HG02938 (cell line): ENCODE measurements around the gene CHST11.
"Not testable (repeated sequence)": the region's sequence is repeated elsewhere in the genome, so short reads cannot be mapped to it uniquely, and the experiment has no call there.

Experiments used
- ATAC-seq: cut with Tn5 transposase; IDR thresholded peaks from one replicate; pipeline ENCODE4 v1.9.1; 2021; ENCODE audit warnings: mild to moderate bottlenecking, moderate library complexity; ENCODE audit not compliant: unreplicated experiment

The CHST11 gene

DNA sequence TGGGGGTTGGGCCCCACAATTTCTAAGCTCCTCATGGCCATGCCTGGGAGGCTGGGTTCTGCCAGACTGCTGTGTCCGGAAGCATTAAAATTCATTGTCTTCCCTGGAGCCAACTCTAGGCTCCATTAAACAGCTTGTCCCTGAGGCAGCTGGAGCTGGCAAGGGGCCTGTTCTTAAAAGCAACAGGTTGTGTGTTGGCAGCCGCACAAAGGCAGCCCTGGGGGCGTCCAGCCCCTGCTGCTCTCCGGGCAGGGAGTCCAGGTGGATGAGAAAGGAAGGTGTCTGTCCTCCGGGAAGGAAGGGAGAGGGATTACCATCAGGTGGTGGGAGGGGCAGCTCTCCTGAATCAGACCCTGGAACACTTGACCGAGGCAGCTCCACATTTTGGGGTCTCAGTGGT, 98.9 kb downstream of the CHST11 start:
- ATAC-seq = no peak

DNA sequence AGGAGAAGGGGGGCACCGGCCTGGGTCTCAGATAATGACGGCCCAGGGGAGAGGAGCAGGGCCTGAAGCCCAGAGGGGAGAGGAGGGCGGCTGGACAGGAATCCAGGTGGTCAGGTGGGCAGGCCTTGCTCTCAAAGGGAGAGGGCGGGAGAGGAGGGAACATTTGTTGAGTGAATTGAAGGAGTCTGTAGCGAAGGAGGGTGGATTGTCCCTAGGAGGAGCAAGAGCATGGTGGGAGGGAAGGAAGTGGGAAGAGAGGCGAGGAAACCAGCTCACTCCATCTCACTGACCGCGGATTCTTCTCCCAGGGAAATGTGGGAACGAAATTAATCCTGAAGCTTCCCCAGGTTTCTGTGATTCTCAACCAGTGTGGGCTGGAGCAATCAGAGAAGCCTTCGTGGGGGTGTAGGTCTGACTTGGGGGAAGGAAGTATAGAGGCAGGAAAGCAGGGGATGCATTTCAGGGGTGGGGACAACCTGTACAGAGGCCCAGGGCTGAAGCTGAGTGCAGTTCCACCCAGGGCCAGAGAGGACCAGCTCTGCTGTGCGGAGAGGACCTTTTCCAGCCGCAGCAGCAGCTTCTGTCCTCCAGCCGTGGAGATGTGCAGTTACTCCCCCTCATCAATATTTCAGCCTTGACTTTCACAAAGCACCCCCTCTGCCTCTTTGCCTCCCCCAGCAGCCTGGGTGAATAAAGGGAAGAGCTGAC, 100.9 kb downstream of the CHST11 start:
- ATAC-seq = no peak

DNA sequence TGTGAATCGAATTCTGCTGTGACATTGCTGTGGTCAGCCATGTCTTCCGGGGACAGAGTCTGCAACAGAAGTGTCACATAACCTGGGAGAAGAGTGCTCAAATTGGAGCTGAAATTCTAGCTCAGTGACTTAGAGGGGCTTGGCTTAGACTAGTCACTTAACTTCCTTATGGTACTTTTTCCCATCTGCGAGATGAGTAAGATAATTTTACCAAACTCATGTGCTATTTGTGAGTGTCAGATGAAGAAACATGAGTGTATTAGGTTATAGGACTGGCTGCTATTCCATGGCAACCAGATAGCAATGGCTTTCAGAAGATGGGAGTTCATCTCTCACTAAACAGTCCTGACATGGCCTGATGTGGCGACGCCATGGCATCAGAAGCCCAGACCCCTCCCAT, 104.1 kb downstream of the CHST11 start:
- ATAC-seq = no peak

DNA sequence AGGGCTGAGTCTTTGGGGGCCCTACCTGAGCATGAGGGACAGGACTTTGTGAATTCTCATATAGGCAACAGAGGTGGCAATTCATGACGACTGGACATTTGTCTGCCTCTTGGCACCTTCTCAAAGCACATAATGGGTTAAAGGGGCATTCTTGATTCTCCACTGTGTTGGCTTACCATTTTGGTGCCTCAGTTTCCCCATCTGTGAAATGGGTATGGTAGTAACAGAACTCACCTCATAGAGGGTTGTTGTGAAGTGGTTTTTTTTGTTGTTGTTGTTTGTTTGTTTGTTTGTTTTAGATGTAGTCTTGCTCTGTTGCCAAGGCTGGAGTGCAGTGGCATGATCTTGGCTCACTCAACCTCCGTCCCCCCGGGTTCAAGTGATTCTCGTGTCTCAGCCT, 106.0 kb downstream of the CHST11 start:
- ATAC-seq = no peak

DNA sequence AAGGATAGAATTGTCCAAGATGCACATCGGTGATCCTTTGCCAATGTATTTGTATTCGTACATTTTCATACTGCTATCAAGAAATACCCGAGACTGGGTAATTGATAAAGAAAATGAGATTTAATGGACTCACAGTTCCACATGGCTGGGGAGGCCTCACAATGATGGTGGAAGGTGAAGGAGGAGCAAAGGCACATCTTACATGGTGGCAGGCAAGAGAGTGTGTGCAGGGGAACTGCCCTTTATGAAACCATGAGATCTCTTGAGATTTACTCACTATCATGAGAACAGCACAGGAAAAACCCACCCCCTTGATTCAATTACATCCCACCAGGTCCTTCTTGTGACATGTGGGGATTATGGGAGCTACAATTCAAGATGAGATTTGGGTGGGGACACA, 107.9 kb downstream of the CHST11 start:
- ATAC-seq = not testable (repeated sequence)

DNA sequence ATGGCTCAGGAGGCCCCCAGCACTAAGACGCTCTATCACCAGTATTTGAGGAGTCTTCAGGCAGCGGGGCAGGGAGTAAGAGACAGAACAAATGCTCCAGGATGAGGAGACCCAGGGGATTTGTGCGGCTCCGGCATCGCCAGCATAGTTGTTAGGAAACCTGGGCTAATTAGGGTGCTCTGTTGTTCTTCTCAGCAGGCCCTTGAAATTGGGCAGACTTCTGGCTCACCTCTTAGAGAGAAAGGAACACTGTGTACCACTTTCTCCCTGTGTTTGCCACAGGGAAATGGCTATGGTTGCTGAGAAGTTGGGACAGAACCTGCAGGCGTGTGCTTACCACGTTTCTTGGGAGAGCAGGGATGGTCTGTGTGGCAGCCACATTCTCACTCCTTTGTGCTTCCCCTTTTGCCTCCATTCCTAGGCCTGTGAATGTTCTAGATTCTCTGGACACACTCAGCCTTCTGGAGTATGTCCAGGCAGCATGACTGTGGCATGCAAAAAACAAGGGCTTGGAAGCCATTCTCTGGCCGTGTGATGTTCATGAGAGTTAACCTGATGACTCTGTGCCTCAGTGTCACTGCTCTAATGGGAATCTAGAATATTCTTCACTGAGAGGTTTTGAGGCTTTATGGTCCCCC, 109.0 kb downstream of the CHST11 start:
- ATAC-seq = no peak

DNA sequence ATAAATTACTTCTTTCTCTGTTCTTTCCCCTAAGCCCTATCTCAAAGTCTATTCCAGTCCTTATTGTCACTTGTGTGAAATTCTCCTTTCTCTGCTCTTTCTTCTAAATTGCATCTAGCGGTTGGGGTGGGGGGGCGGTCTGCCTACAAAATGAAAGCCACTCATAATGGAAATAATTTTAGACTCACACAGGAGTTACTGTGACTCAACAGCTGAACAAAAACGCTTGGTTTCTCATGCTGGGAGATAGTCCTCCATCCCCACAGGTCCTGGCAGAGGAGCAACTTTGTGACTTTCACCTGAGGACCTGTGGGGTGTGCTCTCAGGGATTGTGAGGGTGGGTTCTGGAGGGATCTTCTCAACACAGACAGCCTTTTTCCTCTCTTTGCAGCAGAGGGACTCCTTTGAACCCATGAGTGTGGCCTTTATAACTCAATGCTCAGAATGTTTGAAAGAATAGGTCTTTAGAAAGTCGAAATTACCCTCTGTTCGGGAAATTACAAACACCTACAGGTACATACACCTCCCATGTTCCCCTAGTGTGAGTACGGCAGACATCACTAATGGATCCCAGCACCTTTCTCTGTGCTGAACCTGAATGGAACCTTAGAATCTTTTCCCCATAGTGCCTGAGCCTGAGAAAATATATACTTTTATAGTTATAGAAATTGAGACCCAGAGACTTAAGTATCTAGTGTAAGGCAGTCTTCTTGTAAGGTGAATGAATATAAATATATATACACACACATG, 109.7 kb downstream of the CHST11 start:
- no peak for ATAC-seq

DNA sequence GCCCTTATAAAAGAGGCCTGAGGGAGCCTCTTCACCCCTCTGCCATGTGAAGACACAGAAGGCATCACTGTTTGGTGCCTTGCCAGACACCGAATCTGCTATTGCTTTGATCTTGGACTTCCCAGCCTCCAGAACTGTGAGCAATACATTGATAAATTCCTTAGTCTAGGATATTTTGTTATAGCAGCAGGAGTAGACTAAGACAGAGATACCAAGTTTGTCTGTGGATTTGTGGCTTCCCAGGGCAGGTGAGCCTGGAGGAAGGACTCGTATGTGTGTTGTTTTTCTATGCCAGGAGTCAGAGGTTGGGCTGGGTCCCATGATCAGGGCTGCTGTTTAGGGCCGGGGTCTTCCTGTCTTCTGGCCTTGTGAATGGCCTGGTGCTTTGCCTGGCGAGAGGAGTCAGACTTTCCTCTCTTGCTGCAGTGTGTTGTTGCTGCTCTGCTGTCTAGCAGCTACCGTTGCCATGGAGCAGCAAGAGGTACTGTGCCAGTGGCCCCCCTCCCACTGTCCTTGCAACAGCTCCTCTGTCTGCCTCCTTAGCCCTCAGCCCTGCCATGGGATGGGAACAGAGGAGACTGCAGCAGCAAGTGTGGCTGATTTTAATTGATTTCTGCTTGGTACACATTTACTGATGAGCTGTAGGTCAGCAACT, 111.2 kb downstream of the CHST11 start:
- no peak for ATAC-seq

DNA sequence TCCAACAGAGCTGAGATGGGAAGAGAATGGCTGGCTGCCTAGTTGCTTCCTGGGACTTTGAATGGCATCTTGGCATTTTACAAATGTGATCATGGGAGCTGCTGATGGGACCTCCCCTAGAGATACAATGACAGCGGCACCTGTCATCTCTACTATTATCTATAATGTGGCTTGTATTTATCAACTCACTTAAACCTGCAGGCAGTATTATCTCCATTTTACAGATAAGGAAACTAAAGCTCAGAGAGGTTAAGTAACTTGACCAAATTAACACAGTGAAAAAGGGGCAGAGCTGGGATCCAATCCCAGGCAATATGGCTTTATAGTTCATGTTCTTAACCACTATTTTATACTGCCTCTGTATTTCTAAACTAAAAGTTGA, 111.7 kb downstream of the CHST11 start:
- no peak for ATAC-seq

DNA sequence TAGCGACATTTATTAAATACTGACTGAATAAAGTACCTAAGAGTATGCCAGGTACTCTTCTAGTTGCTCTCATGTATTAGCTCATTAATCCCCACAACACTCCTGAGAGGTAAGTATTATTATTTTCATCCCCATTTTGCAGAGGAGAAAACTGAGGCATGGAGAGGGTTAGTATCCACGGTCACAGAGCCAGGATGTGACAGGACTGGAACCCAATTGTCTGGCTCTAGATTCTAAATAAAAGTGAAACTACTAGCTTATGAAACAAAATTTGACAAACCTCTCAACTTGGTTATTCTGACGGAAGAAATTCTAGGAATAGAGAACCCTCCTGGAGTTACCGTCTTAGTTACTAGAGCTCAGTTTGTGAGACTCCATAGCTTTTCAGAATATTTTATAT, 112.2 kb downstream of the CHST11 start:
- no peak for ATAC-seq

DNA sequence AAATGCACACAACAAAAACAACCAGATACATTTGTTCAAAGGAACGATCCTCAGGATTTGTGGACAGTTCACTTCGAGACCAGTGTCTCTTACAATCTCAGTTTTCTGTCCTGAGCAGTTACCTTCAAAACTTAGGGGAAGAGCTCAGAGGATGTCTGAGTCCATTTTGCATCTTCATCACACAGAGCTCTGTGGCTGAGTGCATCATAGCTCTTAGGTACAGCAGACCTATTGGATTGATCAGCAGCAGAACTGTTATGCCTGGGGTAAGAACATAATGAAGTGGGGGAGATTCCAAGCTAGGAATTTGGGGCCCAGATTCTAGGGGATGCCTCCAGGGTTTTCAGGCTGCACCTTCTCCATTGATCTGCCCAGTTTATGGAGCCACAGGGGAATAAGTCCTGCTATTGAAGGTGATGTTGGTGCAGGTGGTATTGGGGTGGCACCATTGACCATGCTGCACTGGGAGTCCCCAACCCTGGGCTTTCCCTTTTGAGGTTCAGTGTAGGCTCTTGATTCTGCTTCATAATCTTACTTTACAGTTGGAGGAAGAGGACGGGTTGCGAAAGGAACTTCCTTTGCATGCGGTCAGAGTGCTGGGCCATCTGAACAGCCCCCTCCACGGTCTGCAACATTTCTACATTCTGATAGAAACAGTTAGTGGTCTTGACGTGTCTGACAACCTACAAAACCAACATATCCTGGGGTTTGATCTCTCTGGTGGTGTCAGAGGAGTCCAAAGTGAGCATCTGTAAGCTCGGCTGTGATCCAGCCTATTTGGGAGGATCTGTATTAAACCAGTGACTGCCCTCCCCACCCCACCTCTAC, 112.8 kb downstream of the CHST11 start:
- ATAC-seq = peak; percentile 82

DNA sequence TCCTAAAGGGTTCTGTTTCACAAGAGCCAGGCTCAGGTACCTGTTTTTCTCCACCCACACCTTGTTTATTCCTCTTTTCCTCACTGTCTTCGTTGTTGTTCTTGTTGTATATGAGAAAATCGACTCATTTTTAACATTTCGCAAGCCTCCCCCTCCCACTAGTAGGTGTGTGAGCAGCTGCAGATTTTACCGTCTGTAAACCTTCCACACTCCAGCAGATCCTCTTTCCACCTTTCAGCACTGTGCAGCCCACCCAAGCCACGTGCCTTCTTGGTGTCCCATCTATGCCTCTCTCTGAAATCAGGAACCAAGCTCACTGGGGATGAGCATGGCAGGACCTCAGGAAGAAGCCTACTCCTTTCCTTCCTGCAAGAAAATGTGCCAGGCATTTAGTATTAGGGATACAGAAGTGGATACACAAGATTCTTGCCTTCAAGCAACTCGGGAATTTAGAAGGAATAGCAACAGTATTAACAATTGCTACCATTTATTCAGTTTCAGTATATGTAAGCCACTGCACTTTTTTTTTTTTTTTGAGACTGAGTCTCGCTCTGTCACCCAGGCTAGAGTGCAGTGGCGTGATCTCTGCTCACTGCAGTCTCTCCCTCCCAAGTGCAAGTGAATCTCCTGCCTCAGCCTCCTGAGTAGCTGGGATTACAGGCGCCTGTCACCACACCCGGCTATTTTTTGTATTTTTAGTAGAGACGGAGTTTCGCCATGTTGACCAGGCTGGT, 113.6 kb downstream of the CHST11 start:
- peak; percentile 14 for ATAC-seq

DNA sequence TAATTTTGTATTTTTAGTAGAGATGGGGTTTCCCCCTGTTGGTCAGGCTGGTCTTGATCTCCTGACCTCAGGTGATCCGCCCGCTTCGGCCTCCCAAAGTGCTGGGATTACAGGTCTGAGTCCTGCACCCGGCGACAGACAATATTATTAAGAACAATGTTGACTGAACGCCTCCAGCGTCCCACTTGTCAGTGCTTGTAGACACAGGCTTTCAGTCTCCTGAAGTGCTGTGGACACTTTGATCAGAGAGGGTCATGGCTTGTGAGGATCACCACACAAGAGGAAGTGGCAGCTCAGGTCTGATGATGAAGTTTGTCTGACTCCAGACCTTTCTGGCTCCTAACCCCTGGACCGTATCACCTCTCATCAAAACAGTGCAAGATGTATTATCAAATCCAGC, 114.6 kb downstream of the CHST11 start:
- ATAC-seq = no peak

DNA sequence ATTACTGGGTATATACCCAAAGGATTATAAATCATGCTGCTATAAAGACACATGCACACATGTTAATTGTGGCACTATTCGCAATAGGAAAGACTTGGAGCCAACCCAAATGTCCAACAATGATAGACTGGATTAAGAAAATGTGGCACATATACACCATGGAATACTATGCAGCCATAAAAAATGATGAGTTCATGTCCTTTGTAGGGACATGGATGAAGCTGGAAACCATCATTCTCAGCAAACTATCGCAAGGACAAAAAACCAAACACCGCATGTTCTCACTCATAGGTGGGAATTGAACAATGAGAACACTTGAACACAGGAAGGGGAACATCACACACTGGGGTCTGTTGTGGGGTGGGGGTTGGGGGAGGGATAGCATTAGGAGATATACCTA, 117.6 kb downstream of the CHST11 start:
- not testable (repeated sequence) for ATAC-seq

DNA sequence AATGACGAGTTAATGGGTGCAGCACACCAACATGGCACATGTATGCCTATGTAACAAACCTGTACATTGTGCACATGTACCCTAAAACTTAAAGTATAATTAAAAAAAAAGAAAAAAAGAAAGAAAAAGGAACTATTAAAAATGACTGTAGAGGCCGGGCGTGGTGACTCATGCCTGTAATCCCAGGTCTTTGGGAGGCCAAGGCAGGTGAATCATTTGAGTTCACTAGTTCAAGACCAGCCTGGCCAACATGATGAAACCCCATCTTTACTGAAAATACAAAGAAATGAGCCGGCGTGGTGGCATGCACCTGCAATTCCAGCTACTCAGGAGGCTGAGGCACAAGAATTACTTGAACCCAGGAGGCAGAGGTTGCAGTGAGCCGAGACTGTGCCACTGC, 118.0 kb downstream of the CHST11 start:
- not testable (repeated sequence) for ATAC-seq

DNA sequence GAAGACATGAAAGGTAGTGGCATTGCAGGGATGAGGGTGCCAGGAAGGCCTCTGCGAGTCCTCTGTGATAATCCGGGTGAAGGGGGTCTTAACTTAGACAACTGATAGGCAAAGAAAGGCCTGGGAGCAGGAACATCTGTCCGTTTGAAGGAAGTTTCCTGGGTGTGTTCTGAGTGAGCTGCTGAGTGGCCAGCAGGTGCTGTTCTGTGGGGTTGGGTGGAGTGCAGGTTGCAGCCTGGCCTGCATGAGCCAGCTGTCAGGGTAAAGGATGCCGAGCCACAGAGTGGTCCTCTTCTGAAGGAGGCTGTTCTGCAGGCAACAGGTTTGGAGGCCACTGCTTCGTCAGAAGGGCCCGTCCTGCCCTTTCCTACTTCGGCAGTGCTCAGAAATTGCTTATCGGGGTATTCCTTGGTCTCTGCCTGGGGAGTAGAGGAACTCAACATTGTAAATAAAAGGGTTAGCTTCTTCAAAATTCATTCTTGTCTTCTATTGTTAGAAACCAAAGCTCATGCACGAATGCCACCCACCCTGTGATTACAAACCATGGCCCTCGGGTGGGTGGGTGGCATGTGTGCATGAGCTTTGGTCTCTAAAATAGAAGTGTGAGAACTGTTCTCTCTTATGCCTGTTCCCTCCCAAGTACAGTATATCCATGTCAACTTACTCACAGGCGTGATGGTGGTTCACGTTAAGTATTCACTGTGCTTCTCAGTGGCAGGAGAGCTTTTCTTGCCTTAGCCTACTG, 118.9 kb downstream of the CHST11 start:
- ATAC-seq = no peak

DNA sequence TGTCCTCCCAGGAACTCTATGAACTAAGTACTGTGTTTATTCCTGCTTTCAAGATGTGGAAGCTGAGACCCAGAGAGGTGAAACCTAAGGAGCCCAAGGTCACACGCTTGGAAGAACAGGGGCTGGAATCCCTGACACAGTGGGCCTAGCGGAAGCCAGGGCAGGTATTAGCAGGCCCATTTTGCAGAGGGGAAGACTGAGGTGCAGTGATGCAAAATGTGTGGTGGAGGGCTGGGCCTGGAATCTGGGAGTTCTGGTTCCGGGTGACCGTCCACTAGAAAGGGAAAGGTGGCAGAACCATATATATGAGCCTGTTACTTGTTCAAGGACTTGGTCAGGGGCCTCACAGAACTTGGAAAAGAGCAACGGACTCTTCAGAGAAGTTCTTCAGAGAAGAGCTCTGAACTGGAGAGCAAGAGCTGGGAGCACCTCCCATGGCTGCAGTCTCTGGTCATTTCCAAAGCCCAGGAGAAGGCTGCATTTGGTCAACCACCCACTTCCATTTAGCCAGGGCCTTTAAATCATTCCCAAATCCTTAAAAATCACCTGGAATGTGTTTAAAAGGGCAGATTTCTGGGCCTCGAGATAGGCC, 119.5 kb downstream of the CHST11 start:
- no peak for ATAC-seq

DNA sequence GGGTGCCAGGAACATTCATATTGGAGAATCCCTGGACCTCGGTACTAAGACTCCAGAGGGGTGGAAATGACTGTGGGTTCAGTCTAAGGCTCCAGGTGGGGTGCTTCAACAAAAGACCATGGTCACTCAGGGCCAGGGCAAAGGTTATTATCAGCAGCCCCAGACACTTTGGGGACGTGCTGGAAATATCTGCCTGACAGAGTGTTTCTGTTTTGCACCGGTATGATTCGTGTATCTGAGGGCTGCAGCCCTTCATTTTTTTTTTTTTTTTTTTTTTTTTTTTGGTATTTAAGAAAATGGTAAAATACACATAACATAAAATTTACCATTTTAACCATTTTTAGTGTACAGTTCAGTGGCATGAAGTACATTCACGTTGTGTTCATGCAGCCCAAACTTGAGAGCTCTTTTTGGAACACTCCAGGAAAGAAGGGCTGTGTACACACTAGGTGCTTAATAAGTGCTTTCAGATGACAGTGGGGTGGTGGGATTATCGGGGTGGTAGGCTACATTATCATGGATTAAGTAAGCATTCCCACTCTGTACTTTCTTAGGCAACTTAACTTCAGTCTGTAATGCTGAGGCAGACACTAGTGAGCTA, 120.3 kb downstream of the CHST11 start:
- ATAC-seq = no peak

DNA sequence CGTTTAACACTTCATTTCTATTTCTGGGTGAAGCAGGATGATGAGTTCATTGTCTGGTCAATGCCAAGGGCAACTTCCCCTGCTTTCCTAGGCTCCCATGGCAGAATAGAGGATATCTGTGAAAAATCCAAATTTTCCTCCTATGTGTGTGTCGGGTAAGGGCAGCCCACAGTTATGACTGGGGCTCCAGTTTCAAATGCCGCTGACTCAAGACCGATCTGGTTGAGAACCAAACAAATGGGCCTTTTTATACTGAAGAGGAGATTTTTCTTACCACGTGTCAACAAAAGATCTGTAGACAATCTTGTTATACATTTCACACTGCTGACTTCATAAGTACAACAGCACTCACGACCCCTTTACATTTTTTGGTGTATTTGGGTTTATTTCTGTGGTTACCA, 120.8 kb downstream of the CHST11 start:
- no peak for ATAC-seq
